Liver (tissue), 9 donors: ENCODE data around the gene SLC5A1. TPM values are rescaled to one million over a fixed set of nuclear protein-coding genes. Genes with fewer than 3 reads are reported as not detected.

Source experiments
- DNase-seq: peaks from one replicate; pipeline ENCODE4 v3.0.0-alpha.2; 2017; ENCODE audit warnings: low spot score
- H3K27ac ChIP-seq, 2 donors: one replicate each; pipeline ENCODE4 v1.7.0; 2013; ENCODE audit warnings: inconsistent platforms in 2 of 2, low read length in 2 of 2, control low read depth in 1 of 2, low read depth in 1 of 2, mild to moderate bottlenecking in 1 of 2
- H3K27me3 ChIP-seq, 4 donors: one replicate each; pipeline versions ENCODE4 v1.6.1 to v1.7.0; 2013; ENCODE audit warnings: low read length in 3 of 4, inconsistent platforms in 1 of 4, mild to moderate bottlenecking in 1 of 4, moderate library complexity in 1 of 4; ENCODE audit not compliant: control insufficient read depth in 4 of 4, insufficient read depth in 4 of 4
- H3K36me3 ChIP-seq, 4 donors: one replicate each; pipeline versions ENCODE4 v1.6.1 to v1.7.0; 2013; ENCODE audit warnings: low read length in 3 of 4, mild to moderate bottlenecking in 3 of 4, low read depth in 1 of 4, moderate library complexity in 1 of 4; ENCODE audit not compliant: control insufficient read depth in 4 of 4, insufficient read depth in 3 of 4
- H3K4me1 ChIP-seq, 4 donors: one replicate each; pipeline versions ENCODE4 v1.6.1 to v1.7.0; 2013; ENCODE audit warnings: low read length in 3 of 4, mild to moderate bottlenecking in 3 of 4, moderate library complexity in 1 of 4; ENCODE audit not compliant: control insufficient read depth in 4 of 4, insufficient read depth in 4 of 4
- H3K4me3 ChIP-seq, 3 donors: one replicate each; pipeline versions ENCODE4 v1.6.1 to v1.7.0; 2013; ENCODE audit warnings: low read length in 3 of 3, control low read depth in 1 of 3, low read depth in 1 of 3, mild to moderate bottlenecking in 1 of 3
- H3K9ac ChIP-seq, 2 donors: one replicate each; pipeline ENCODE4 v1.7.0; 2013; ENCODE audit warnings: low read length in 2 of 2, mild to moderate bottlenecking in 2 of 2, moderate library complexity in 2 of 2, control low read depth in 1 of 2, low read depth in 1 of 2
- H3K9me3 ChIP-seq, 4 donors: one replicate each; pipeline versions ENCODE4 v1.6.1 to v1.7.0; 2013; ENCODE audit warnings: low read length in 3 of 4; ENCODE audit not compliant: control insufficient read depth in 4 of 4
- ATF3 ChIP-seq: IDR thresholded peaks from 2 replicates; pipeline ENCODE4 v1.6.1; 2016; ENCODE audit warnings: antibody characterized with exemption
- CTCF ChIP-seq: fragments of 150-350 bp; IDR thresholded peaks from 2 replicates; pipeline ENCODE4 v1.5.1; 2017; ENCODE audit warnings: improper control_type of control experiment, low read depth, low read length; ENCODE audit not compliant: missing input control
- EGR1 ChIP-seq, 2 donors: IDR thresholded peaks; 2 replicates each; pipeline ENCODE4 v1.6.1; 2016 to 2018; ENCODE audit warnings: antibody characterized with exemption in 2 of 2, low read depth in 2 of 2
- FOXA1 ChIP-seq: IDR thresholded peaks from 2 replicates; pipeline ENCODE4 v1.6.1; 2016; ENCODE audit warnings: antibody characterized with exemption
- FOXA2 ChIP-seq: IDR thresholded peaks from 2 replicates; pipeline ENCODE4 v1.6.1; 2016; ENCODE audit warnings: antibody characterized with exemption
- GABPA ChIP-seq, 2 donors: IDR thresholded peaks in 1 of 2; conservative IDR thresholded peaks in 1 of 2; 2 replicates each; pipeline ENCODE4 v1.6.1; 2016; ENCODE audit warnings: antibody characterized with exemption in 2 of 2, mild to moderate bottlenecking in 1 of 2, moderate library complexity in 1 of 2
- HNF4A ChIP-seq, 2 donors: conservative IDR thresholded peaks; 2 replicates each; pipeline ENCODE4 v1.6.1; 2016; ENCODE audit warnings: antibody characterized with exemption in 2 of 2, mild to moderate bottlenecking in 2 of 2
- HNF4G ChIP-seq: IDR thresholded peaks from 2 replicates; pipeline ENCODE4 v1.6.1; 2016; ENCODE audit warnings: antibody characterized with exemption
- JUND ChIP-seq, 2 donors: IDR thresholded peaks; 2 replicates each; pipeline ENCODE4 v1.6.1; 2016; ENCODE audit warnings: antibody characterized with exemption in 2 of 2
- MAX ChIP-seq: IDR thresholded peaks from 2 replicates; pipeline ENCODE4 v1.6.1; 2016; ENCODE audit warnings: antibody characterized with exemption
- NR2F2 ChIP-seq: IDR thresholded peaks from 2 replicates; pipeline ENCODE4 v1.6.1; 2016; ENCODE audit warnings: antibody characterized with exemption
- RAD21 ChIP-seq, 2 donors: IDR thresholded peaks; 2 replicates each; pipeline ENCODE4 v1.6.1; 2016; ENCODE audit warnings: antibody characterized with exemption in 2 of 2, mild to moderate bottlenecking in 2 of 2
- REST ChIP-seq: IDR thresholded peaks from 2 replicates; pipeline ENCODE4 v1.6.1; 2016; ENCODE audit warnings: antibody characterized with exemption, mild to moderate bottlenecking
- RXRA ChIP-seq, 2 donors: IDR thresholded peaks; 2 replicates each; pipeline ENCODE4 v1.6.1; 2017 to 2018; ENCODE audit warnings: antibody characterized with exemption in 2 of 2, mild to moderate bottlenecking in 1 of 2
- SP1 ChIP-seq: IDR thresholded peaks from 2 replicates; pipeline ENCODE4 v1.6.1; 2018; ENCODE audit warnings: antibody characterized with exemption, mild to moderate bottlenecking
- TAF1 ChIP-seq: conservative IDR thresholded peaks from 2 replicates; pipeline ENCODE4 v1.6.1; 2016; ENCODE audit warnings: antibody characterized with exemption, mild to moderate bottlenecking
- YY1 ChIP-seq: IDR thresholded peaks from 2 replicates; pipeline ENCODE4 v1.6.1; 2016; ENCODE audit warnings: antibody characterized with exemption, mild to moderate bottlenecking
- ZBTB33 ChIP-seq: IDR thresholded peaks from 2 replicates; pipeline ENCODE4 v1.6.1; 2016; ENCODE audit warnings: antibody characterized with exemption
- WGBS: extraction: QIAGEN DNeasy Blood & Tissue Kit; methylation state at CpG from one replicate; pipeline ENCODE4 v1.1.7; 2013; 5-methylcytosine and 5-hydroxymethylcytosine counted together
- polyA plus RNA-seq, 2 donors: library from polyadenylated mRNA; stranded (reverse) in 1 of 2; unstranded in 1 of 2; fragments of 200-250 nt in 1 of 2; fragments of >200 nt in 1 of 2; fragmentation: Nextera tagmentation in 1 of 2; extraction: Ambion mirVana in 1 of 2; gene quantifications; one replicate each; pipeline versions ENCODE4 v1.2.1 to v1.2.3, GENCODE V29; 2013 to 2015
- total RNA-seq, 2 donors: library from RNA; depleted of rRNA; stranded (reverse); fragments of >200 nt; gene quantifications; one replicate each; pipeline ENCODE4 v1.2.3, GENCODE V29; 2014
- donor health status: healthy.
- donor health status: healthy.
- donor health status: healthy.
- donor health status: healthy.
- donor health status: healthy.

Gene SLC5A1
- total and polyA plus RNA-seq, 4 donors, result under 0.01 to 6.4 (median 2.5) TPM

GRCh38 chr22:32034275-32034674, 8.8 kb upstream of the SLC5A1 start:
- no peaks in the 10 kb centered on the region for H3K27me3 ChIP-seq
- 72% methylated on average over 5 of the region's 5 CpGs for WGBS
- no peaks in the 10 kb centered on the region for H3K9me3 ChIP-seq
- no peaks in the 10 kb centered on the region for H3K4me1 ChIP-seq
- no peak for DNase-seq
- H3K27ac ChIP-seq, result no peak overlapping the region
- TF ChIP-seq REST (no peak), FOXA1 (no peak), EGR1 (IDR thresholded peaks at IDR 0.05; ENCODE audit: low read depth in 2 of 2) (no peak), HNF4A (conservative IDR thresholded peaks at IDR 0.05) (no peak), CTCF (no peak), NR2F2 (no peak), GABPA (IDR thresholded peaks at IDR 0.05 in 1 of 2, conservative IDR thresholded peaks at IDR 0.05 in 1 of 2) (no peak), RAD21 (IDR thresholded peaks at IDR 0.05) (no peak), SP1 (no peak), HNF4G (no peak), ATF3 (no peak)
- no peak overlapping the region for H3K4me3 ChIP-seq
- no peak overlapping the region for H3K9ac ChIP-seq
- no peaks in the 10 kb centered on the region for H3K36me3 ChIP-seq

- 64% methylated on average over 6 of the region's 6 CpGs for WGBS
- no peaks in the 10 kb centered on the region for H3K9me3 ChIP-seq
- TF ChIP-seq RAD21 (IDR thresholded peaks at IDR 0.05) (no peak), GABPA (IDR thresholded peaks at IDR 0.05 in 1 of 2, conservative IDR thresholded peaks at IDR 0.05 in 1 of 2) (no peak), HNF4G (no peak), FOXA1 (no peak), TAF1 (no peak), CTCF (no peak), MAX (no peak), RXRA (IDR thresholded peaks at IDR 0.05) (no peak), YY1 (no peak), HNF4A (conservative IDR thresholded peaks at IDR 0.05) (no peak), ATF3 (no peak), FOXA2 (no peak), SP1 (no peak), EGR1 (IDR thresholded peaks at IDR 0.05; ENCODE audit: low read depth in 2 of 2) (no peak), REST (no peak), ZBTB33 (no peak), JUND (IDR thresholded peaks at IDR 0.05) (no peak)
These were observed 5.8 kb upstream of the SLC5A1 start for GRCh38 chr22:32037236-32037635.

More at GRCh38 chr22:32037236-32037635, 5.8 kb upstream of the SLC5A1 start:
- no peaks in the 10 kb centered on the region for H3K4me1 ChIP-seq
- no peak overlapping the region for H3K4me3 ChIP-seq
- DNase-seq, result no peak
- no peaks in the 10 kb centered on the region for H3K27me3 ChIP-seq
- no peak overlapping the region for H3K9ac ChIP-seq
- no peak overlapping the region for H3K27ac ChIP-seq
- H3K36me3 ChIP-seq, result no peaks in the 10 kb centered on the region
